GM21737 (cell line): ENCODE results near the gene GPRC5C.
"Not testable (repeated sequence)": the region's sequence is repeated elsewhere in the genome, so short reads cannot be mapped to it uniquely, and the experiment has no call there.

ENCODE experiments used
- ATAC-seq: cut with Tn5 transposase; IDR thresholded peaks from one replicate; pipeline ENCODE4 v1.9.1; 2021; ENCODE audit warnings: mild to moderate bottlenecking, moderate library complexity; ENCODE audit not compliant: unreplicated experiment

The GPRC5C gene

DNA sequence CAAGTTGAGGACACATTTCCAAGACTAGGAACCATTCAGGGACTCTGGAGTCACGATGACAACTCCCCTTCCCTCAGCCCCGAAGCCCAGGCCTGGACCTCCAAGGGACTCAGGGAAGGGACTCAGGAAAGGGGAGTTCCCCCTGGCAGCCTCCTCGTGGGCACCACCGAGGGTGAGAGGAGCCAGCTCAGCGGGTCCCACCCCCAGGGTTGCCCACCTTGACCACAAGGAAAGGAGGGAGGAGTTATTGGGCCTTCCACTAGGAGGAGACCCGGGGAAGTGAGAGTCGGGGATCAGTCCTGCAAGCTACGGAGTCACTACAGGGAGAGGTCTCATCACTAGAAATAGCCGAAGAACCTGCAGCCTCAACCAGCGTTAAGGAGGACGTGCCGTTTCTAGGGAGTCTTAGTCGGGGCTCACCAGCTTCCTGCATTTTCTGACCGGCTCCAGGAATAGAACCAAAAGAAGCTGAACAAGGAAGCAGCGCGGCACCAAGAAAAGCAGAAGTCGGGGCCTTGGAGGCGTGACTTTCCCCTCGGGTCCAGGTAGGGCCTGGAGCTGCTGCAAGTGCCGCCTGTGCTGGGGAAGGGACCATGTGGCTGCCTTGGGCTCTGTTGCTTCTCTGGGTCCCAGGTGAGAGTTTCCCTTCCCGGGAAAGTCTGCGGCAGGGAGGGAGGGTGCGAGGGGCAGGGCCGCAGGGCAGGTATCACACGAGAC, 34.4 kb downstream of the GPRC5C start, which contains the start of gene CD300A:
TSS of gene CD300A (plus strand) at position 524 of the 717 bp plus-strand sequence. CDS start at position 594, 70 bp downstream.
- no peak for ATAC-seq

DNA sequence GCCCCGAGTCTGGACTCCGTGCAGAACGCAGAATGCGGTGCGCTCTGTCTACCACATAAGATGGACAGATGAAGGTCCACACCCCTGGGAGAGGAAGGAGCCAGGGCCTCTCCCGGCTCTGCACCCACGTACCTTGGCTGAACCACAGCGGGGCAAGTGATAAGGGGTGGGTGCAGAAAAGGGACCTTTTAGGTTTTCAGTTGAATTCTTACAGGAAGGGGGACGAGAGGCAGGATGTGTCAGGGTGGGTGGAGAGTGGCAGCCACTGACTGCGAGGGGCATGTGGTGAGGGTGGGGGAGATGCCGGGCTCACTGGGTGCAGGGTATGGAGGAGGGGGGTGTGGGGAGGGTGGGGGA, 34.9 kb downstream of the GPRC5C start:
- no peak for ATAC-seq

DNA sequence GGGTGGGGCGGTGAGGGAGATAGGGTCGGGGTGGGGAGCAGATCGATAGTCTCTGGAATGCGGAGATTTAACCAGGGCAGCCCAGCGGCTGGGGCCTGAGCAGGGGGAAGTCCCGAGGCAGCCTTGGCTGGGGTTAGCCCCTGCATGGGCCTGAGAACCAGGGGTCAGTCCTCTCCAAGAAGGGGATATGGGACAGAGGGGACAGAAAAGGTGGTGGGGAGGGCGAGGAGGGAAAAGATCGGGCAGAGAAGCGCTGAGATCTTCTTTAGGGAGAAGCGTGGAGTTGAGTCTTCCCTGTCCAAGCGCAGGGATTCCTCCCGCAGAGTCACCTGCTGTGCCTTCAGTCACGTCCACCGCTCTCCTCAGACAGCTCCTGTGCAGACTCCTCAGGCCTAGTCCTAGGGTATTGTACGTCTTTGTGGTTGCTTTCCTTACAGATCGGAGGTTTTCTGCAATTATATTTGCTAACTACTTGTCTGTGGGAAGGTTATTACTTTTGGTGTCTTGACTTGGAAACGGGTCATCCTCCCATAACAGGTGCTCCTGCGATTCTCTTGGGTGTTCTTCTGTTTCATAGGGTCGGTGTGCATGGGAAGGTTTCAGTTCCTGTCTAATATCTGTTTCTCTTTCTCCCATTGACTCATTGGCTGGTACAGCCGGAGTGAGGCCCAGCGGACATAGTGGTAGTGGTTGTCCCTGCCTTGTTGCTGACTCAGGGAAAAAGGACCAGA, 35.5 kb downstream of the GPRC5C start:
- peak; percentile 49 for ATAC-seq

DNA sequence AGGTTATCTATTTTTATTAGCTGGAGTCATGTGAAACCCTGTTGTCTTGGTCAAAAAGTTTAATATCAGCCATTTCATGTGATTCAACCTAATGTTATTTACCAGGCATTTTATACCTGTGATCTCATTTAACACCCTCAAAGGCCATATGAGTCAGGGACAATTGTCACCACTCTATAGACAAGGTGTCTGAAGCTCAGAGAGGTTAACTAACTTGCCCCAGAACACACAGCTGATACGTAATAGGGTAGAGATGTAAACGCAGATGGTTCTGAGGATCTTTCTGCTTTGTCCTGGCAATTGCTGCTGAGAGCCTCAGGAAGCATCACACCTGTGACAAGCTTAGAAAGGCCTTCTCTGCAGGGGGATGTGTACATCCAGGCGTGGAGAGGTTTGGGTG, 39.5 kb downstream of the GPRC5C start:
- ATAC-seq = no peak

DNA sequence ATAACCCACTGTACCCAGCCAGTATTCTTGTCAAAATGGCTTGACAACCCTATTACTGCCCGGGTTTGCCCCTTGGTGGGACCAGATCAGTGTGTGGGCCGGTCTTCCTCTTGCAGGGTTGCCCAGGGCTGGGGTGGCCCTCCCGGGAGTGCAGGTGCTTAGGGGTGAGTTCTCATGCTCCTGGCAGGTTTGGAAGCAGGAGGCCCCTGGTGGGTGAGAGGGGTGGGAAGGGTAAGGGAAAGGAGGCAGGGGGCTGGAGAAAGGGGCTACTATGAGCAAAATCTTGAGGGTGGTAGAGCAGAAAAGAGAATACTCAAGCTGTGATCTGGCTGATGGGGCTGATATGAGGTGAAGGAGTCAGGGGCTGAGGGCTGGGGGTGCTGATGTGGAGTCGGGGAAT, 41.0 kb downstream of the GPRC5C start:
- no peak for ATAC-seq

DNA sequence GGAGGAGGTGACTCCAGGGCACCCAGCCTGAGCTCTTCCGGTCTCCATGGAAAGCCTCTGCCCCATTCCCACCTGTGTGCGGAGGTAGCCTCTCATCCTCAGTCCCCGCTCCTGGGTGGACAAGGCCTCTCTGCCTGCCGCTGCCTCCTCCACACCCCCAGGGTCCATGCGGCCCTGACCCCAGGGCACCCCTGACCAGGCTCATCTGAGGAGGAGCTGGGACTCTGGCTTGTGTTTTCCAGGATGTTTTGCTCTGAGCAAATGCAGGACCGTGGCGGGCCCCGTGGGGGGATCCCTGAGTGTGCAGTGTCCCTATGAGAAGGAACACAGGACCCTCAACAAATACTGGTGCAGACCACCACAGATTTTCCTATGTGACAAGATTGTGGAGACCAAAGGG, 41.4 kb downstream of the GPRC5C start:
- no peak for ATAC-seq

DNA sequence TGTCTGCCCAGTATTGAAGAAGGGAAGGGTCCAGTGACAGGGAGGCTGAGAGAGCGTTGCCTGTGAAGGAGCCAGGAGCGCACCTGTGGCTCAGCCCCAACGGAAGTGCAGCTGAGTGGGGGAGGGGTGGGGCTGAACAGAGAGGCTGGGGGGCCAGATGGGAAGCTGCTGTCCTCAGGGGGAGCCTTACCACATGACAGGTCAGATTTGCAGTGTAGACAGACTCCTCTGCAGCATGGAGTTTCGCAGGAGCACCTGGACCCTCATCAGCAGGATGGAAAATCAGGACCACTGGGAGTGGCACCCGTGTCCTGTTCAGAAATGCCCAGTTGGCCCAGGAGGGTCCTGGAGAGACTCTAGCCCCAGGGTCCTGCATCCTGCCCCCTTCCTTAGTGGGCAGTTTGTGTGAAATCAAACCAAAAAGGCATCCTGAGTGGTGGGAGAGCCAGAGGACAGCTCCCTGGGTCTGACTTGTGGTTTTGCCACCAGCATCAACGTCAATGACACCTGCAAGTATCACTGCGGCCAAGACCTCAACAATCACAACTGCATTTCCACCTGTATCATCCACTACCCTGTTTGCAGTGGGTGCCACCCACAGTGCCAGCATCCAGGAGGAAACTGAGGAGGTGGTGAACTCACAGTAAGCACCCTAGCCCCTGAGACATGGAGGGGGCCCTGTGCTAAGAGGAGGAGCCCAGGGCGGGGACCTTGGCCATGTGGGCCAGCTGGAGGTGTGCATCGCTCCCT, 42.3 kb downstream of the GPRC5C start:
- ATAC-seq = no peak

DNA sequence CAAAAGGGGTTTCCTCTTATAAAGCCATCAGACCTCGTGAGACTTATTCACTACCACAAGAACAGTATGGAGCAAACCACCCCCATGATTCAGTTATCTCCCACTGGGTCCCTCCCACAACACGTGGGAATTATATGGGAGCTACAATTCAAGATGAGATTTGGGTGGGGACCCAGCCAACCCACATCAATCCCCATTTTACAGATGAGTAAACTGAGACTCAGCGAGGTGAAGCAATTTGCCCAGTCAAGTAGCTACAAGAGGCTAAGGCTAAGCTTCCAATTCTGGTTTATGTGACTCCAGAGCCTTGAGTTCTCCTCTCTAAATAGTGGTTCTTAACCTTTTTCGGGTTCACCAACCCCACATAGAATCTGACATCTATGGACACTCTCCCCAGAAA, 43.3 kb downstream of the GPRC5C start:
- ATAC-seq = no peak

DNA sequence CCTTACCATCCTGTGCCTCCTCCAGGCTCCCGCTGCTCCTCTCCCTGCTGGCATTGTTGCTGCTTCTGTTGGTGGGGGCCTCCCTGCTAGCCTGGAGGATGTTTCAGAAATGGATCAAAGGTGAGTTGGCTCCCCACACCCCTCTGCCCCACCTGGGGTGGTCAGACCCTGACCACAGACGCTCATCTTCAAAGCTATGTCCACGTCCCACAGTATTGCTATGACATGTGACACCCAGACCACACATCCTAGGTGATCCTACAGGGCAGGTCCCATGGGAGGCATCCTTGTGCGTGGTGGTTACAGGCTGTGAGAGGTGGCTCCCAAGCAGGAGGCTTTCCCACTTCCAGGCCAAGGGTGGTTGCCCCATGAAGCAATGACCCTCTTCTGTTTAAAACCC, 45.5 kb downstream of the GPRC5C start:
- ATAC-seq = no peak

DNA sequence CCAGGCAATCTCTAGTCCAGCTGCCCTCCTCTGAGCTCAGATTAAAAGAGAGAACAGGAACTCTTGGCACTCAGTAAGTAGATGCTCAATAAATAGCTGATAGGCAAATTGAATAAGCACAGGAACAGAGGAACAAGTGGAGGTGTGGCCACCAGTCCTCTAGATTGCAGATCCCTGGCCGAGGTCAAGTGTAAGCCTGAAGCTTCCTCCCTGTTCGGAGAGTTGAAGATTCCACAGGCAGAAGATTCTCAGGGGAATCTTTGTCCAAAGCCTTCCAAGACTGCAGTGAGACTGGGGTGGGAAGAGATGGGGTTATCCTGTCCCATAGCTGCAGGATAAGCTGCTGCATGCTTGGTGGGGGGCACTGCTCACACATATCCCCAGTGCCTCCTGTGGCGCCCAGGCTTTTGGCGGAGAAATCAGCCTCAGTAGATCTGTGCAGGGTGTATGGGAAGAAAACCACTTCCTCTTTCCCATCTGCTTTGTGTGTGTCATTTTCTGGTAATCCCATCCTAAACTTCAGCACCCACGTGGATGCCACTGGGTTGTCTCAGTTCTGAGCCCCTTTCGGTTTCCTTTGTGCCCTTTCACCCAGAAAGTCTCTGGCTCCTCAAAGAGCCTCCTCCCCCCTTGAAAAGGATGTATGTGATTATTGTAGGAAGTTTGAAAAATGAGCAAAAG, 46.7 kb downstream of the GPRC5C start:
- ATAC-seq = peak; percentile 58

DNA sequence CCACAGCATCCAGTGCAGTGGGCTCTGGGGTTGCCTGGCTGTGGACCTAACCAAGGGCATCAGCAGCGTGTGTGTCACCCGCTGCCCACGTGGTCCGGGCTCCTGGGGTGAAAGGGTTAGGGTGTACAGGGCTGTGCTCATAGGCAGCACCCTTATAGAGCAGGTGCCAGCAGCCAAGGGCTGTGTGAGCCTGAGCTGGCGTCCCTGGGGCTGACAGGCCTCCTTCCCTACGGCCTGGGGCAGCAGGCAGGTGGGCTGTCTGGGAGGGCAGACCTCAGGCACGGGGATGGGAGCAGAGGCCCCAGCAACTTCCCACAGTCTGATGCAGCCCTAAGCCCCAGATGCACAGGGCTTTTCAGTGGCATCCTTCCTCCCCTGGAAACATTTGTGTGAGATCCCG, 48.4 kb downstream of the GPRC5C start:
- no peak for ATAC-seq

DNA sequence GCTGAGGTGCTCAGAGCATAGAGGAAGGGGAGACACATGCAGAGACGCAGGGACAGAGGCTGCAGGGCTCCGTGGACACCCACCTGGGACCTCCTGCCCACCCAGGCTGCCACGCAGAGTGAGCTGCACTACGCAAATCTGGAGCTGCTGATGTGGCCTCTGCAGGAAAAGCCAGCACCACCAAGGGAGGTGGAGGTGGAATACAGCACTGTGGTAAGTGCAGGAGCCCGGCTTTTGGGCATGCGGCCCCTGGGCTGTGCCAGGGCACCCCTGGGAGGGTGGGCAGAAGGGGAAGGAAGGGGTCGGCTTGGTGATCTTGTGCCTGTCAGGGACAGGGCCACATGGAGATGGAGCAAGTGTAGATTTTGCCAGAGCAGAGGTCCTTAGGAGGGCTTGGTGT, 49.7 kb downstream of the GPRC5C start:
- ATAC-seq = no peak

DNA sequence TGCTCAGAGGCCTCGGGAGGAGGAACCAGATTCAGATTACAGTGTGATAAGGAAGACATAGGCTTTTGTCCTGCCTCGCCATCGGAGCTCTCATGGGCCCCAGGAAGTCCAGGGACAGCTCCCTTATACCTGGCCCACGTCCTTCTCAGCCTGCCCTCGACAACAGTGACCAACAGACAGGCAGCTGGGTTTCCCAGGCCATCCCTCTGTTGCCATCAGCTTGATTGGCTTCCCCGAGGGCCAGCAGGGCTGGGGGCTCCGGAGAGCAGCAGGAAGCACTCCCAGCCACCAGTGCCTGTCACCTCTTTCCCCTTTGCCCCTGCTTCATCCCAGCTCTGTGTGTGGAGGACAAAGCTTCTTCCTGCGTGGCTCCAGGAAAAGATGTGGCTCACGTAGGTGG, 52.2 kb downstream of the GPRC5C start:
- no peak for ATAC-seq

DNA sequence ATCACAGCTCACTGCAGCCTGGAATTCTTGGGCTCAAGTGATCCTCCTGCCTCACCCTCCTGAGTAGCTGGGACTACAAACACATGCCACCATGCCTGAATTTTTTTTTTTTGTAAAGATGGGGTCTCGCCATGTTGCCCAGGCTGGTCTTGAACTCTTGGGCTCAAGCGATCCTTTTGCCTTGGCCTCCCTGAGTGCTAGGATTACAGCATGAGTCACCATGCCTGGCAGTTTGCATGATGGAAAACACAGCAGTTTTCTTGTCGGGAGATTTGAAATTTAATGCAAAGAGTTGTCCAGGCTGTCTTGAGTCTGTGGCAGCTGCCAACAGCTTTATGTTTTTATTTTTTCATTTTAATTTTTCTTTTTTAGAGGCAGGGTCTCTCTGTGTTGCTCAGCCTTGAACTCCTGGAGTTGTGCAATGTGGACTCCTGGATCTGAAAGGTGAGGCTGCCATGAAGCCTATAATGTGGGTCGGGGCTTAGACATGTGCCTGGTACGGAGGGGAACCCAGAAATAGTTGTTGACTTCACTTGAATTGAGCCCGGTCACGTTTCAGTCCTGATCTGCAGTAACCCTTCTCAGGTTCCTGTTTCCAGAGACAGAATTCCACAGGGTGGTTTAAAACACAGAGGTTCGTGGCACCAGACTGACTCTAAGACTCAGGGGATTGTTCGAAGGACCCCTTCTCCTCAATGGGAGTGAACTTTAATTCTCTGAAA, 53.3 kb downstream of the GPRC5C start:
- no peak for ATAC-seq

DNA sequence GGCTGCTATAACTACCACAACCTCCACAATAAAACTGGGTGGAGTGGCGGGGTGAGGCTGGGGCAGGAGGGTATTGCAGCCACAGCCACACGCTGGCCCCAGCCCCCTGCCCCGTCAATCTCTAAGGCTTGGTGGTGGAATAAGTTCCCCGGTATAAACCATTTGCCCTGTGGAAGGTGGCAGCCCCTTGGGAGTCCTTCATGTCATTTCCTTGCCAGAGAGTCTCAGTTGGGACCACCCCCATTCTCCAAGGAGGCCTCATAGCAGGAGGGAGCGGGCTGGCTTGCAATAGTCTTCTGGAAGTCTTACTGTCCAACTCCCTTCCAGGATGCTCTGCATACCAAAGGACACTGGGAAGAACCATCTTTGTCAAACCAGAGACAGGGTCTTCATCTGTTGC, 54.0 kb downstream of the GPRC5C start:
- ATAC-seq = no peak

DNA sequence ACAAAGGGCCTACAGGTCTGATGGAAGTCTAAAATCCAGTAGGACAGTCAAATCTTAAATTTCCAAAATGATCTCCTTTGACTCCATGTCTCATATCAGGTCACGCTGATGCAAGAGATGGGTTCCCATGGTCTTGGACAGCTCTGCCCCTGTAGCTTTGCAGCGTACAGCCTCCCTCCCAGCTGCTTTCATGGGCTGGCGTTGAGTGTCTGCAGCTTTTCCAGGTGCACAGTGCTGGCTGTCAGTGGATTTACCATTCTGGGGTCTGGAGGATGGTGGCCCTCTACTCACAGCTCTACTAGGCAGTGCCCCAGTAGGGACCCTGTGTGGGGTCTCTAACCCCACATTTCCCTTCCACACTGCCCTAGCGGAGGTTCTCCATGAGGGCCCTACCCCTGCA, 56.4 kb downstream of the GPRC5C start:
- ATAC-seq = not testable (repeated sequence)

DNA sequence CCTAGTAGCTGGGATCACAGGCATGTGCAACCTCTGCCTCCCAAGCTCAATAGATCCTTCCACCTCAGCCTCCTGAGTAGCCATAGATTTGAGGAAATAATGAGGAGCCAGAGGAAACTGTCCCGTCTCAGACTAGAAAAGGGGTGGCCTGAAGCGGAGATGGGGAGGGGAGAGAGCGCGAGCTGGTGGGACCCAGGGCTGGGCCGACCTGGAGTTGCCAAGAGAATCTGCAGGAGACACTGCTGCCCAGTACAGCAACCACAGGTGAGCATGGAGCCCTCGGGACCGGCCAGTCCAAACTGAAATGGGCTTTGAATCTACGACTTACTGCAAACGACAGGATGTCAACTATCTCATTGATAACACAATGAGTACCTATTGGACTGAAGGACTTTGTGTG, 58.8 kb downstream of the GPRC5C start:
- no peak for ATAC-seq

DNA sequence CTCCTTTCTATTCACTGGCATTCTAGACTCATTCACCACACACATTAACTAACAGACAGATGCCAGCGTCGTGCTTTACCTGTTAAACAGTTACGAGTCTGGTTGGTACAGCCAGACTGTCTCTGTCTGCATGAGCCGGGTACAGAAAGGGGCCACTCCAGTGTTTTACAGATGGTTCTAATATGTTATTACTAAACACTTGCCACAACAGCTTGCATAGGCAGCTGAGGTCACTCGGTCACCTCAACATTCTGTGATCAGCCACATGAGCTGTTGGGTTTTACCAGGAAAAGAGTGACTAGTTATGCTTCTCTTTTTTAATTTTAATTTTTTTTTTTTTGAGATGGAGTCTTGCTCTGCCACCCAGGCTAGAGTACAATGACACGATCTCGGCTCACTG, 59.7 kb downstream of the GPRC5C start:
- no peak for ATAC-seq

DNA sequence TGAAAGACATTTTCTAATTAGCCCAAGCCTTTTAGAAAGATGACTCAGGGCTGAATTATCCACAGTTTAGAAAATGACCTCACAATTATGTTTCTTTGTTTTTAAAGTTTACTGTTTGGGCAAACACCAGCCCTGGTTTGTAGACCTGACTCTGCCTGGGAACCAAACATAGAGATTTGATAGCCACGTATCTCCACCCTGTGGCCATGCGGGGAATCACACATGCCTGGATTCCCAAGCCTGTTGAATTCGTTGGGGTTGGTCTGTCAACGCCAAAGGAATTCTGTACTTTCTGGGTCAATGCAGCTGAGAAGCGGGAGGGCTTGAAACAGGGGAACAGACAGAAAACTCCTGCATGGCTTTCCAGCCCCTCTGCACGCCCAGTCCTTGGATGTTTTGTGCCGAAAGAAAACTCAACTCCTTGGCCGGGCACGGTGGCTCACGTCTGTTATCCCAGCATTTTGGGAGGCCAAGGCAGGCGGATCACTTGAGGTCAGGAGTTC, 61.5 kb downstream of the GPRC5C start:
- no peak for ATAC-seq
